Subcutaneous adipose tissue (tissue), 4 donors: ENCODE data around the gene ADD3. TPM values are rescaled to one million over a fixed set of nuclear protein-coding genes. Genes with fewer than 3 reads are reported as not detected.

ENCODE experiments used
- CTCF ChIP-seq: fragments of 450-650 bp; IDR thresholded peaks from one replicate; pipeline ENCODE4 v1.5.1; 2016; ENCODE audit warnings: low read depth, mild to moderate bottlenecking, control low read depth, antibody characterized with exemption, moderate library complexity
- total RNA-seq, 4 donors: library from RNA; depleted of rRNA; stranded (reverse); fragments of >200 nt; gene quantifications; one replicate each; pipeline ENCODE4 v1.1.0, GENCODE V29; 2016

ADD3 gene
- total RNA-seq, 4 donors from 2014 or later: 139 to 654 (median 170) TPM

- TF ChIP-seq CTCF: no peak
These were observed 156.1 kb downstream of the ADD3 start for GRCh38 chr10:110163841-110164240.

DNA sequence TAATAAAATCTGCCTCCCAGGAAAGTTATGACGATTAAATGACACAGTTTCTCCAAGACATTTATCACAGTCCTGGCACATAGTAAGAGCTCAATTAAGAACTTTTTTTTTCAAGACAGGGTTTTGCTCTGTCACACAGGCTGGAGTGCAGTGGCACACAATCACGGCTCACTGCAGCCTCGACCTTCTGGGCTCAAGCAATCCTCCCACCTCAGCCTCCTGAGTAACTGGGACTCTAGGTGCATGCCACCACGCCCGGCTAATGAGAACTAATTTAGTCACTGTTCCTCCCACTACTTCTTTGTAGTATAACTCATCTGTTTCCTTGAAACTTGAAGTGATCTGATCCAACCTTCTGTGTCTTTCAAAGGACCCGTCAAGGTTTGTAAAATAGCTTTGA lies 157.5 kb downstream of the ADD3 start:
- TF ChIP-seq CTCF: no peak

GRCh38 chr10:110167149-110167548 lies 159.4 kb downstream of the ADD3 start:
- TF ChIP-seq CTCF: no peak

- TF ChIP-seq CTCF: no peak
These were observed 161.1 kb downstream of the ADD3 start for GRCh38 chr10:110168601-110169481.

GRCh38 chr10:110169586-110169985 lies 161.8 kb downstream of the ADD3 start:
- no peak for TF ChIP-seq CTCF

- no peak for TF ChIP-seq CTCF
These were observed 162.6 kb downstream of the ADD3 start for GRCh38 chr10:110170142-110170971.

- TF ChIP-seq CTCF: no peak
These were observed 163.2 kb downstream of the ADD3 start for GRCh38 chr10:110171032-110171431.
